GM12801 (cell line): ENCODE measurements around the gene ARHGAP23.

Source experiments
- TF ChIP-seq, protein P1 (sequence below): IDR thresholded peaks from one replicate; pipeline ENCODE4 v1.5.1; 2011; ENCODE audit warnings: control low read depth; ENCODE audit not compliant: insufficient read length; ENCODE audit errors: extremely low read depth

Gene ARHGAP23

DNA sequence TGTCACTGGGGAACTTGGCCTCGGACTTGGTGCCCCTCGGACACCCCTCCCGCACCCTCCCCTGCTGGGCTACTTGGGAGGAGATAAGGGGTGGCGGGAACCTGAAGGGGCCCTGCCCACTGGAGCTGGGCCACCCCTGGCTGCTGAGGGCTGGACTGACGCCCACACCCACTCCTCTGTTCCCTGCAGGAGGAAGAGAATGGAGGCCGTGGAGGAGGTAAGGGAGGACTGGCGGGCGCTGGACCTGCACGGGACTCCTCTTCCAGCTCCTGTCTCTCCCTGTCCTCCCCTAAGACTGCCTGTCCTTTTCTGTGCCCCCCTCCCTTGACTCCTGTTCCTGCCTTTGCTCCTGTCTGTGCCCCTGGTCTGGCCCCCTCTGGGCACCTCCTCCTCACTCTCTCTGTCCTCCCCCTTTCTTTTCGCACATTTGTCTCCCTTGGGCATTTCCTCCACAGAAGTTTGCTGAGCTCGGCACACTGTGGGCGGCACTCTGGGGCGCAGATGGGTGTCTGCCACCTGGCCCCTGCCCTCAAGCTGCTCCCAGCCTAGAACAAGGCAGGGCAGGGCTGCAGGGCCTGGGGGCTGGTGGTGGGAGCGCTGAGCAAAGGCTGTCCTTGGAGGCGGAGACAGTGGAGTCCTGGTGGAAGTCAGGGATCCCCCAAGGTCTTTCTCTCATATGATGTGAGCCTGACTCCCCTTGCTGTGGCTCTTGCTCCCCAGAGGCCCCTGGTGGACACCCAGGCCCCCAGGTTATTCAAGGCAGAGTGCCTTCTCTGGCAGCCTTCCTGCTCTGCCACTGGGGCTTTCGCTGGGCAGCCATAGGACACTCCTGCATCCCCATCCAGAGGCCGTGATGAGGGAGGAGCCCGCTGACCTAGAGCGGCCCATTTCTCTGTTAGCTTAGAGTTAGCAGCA lies 32.7 kb downstream of the ARHGAP23 start:
- TF ChIP-seq, protein P1, sequence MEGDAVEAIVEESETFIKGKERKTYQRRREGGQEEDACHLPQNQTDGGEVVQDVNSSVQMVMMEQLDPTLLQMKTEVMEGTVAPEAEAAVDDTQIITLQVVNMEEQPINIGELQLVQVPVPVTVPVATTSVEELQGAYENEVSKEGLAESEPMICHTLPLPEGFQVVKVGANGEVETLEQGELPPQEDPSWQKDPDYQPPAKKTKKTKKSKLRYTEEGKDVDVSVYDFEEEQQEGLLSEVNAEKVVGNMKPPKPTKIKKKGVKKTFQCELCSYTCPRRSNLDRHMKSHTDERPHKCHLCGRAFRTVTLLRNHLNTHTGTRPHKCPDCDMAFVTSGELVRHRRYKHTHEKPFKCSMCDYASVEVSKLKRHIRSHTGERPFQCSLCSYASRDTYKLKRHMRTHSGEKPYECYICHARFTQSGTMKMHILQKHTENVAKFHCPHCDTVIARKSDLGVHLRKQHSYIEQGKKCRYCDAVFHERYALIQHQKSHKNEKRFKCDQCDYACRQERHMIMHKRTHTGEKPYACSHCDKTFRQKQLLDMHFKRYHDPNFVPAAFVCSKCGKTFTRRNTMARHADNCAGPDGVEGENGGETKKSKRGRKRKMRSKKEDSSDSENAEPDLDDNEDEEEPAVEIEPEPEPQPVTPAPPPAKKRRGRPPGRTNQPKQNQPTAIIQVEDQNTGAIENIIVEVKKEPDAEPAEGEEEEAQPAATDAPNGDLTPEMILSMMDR, result no peak

DNA sequence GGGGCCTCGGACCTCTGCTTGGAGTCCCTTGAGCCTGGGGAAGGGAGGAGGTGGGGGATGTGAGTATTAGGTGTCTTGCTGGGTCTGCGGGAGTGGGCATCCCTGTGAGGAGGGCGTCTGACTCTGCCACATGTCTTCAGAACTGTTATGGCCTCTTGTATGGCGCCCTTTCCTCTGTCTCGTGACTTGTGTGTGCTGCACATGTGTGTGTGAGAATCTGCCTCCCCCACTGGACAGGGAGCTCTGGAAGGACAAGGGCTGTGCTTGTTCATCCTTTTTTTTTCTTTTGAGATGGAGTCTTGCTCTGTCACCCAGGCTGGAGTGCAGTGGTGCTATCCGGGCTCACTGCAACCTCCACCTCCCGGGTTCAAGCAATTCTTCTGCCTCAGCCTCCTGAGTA lies 33.4 kb downstream of the ARHGAP23 start:
- TF ChIP-seq, protein P1, result no peak

DNA sequence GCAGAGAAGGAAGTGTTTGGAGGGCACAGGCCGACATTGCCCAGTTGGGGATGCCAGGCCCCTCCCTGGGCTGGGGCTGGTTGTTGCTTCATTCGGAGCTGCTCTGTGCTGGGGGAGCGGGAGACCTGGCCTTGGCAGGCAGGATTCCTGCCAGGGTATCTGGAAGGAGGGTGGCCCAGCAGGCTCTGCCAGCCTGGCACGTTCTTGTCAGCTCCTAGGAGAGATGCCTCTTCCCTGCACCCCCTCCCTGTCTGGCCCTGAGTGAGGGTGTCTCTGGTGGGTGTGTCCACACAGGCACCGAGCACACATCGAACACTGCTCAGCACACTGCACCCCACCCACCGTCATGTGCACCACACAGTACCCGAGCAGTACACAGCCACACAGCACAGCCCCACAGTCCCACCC lies 35.2 kb downstream of the ARHGAP23 start:
- TF ChIP-seq, protein P1, result no peak

DNA sequence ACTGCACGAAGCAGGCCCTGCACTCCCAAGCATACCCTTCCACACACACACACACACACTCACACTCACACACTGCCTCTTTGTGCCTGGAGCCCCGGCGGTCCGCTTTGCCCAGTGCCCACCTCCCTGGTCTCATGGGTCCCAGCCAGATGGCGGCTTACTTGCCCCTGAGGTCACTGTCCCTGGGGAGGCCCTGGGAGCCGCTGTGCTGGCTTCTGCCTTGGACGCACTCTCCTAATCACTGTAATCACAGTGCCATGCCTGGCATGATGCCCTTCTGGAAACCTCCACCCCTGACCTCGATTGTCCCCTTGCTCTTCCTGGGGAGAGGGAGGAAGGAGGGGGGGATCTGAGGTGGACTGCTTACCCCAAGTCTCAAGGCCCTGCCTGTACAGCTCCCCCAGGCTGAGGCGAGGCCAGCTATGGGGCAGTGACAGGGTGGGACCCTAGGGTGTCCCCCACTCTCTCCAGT lies 36.0 kb downstream of the ARHGAP23 start:
- TF ChIP-seq, protein P1, result no peak

DNA sequence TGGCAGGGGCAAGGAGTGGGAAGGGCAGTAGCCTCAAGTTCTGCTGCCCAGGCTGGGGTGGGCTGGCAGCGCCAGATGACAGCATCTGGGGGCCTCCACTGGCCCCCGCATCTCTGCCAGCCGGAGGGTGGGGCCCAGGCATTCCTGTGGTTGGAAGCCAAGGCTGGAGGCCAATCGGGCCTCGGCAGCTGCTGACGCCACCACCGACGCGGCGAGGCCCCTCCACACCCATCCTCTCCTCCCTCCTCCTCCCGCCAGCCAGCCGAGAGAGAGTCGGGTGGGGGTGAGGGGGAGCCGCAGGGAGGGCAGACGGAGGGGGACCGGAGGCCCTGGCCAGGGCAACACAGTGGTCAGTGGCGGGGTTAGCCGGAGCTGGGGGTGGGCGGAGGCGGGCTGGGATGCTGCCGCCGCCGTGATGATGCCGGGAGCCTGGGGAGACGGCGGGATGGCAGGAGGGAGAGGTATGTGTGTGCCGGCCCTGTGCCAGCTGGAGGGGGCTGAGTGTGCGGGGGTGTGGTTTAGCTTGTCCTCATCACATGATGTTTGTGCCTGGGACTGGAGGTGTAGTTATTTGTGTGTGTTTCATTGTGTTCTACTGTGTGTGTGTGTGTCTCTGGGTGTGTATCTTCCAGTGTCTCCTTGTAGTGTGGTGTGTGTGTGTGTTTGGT lies 36.6 kb downstream of the ARHGAP23 start:
- TF ChIP-seq, protein P1, result no peak

DNA sequence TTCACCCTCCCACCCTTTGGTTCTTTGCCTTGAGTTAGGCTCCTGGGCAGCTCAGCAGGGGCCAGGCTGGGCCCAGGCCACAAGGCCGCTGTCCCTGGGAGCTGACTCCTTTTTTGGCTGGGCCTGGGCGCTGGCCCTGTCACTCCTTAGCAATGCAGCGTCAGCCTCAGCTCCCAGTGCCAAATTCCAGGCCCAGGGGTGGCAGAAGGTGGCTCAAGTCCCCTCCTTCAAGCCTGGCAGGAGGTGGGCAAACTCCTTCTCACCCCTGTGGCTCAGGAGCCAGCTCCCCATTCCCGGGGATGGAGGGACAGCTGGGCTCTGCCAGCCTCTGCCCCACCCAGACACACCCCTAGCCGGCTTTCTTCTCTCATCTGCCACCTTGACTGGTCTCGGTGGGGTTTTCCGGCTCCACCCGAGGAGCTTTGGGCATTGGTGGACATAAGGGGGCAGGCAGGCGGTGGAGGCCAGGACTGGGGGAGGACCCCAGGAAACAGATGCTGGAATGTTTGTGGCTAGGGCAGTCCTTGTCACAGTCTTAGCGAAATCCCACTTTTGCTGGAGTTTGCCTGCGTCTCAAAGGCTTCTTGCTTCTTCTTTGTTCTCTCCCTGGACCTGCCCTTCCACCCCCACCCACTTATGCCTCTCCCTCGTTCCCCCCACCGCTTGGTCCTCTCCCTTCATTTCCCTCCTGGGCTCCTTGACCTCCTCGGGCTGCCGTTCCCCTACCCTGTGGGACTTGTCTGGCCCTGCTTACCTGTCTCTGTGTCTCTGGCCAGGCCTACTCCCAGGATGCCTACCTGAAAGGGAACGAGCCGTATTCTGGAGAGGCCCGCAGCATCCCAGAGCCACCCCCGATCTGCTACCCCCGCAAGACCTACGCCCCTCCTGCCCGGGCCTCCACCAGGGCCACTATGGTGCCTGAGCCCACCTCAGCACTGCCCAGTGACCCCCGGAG lies 37.4 kb downstream of the ARHGAP23 start:
- TF ChIP-seq, protein P1, result no peak
